ENCODE measurements around the gene FCHSD2. TPM values are rescaled to one million over a fixed set of nuclear protein-coding genes. Genes with fewer than 3 reads are reported as not detected.

The FCHSD2 gene
- total RNA-seq, 1 donor from 2014 or later, result 16.3 TPM

- Histone ChIP-seq H3K4me3 (no peak overlapping the region), H3K27me3 (no peaks in the 10 kb centered on the region), H3K9me3 (no peaks in the 10 kb centered on the region), H3K4me1 (peaks cover 16 to 40% of the 10 kb centered on the region in 2 donors), H3K36me3 (no peaks in the 10 kb centered on the region), H3K27ac (peak overlapping the region; percentile 91 to 94)
- intact Hi-C loops (cut with DNase I), result loop anchor here (1.0 to 2.0 kb wide), 2 partner anchors 16 to 31 kb away; partner anchors contain the start of gene FCHSD2
- TF ChIP-seq CTCF (IDR thresholded peaks at IDR 0.05), result no peak
- DNase-seq (ENCODE audit: low spot score in 2 of 2), result no peak
These were observed 31.0 kb upstream of the FCHSD2 start for GRCh38 chr11:73172992-73173656.

DNA sequence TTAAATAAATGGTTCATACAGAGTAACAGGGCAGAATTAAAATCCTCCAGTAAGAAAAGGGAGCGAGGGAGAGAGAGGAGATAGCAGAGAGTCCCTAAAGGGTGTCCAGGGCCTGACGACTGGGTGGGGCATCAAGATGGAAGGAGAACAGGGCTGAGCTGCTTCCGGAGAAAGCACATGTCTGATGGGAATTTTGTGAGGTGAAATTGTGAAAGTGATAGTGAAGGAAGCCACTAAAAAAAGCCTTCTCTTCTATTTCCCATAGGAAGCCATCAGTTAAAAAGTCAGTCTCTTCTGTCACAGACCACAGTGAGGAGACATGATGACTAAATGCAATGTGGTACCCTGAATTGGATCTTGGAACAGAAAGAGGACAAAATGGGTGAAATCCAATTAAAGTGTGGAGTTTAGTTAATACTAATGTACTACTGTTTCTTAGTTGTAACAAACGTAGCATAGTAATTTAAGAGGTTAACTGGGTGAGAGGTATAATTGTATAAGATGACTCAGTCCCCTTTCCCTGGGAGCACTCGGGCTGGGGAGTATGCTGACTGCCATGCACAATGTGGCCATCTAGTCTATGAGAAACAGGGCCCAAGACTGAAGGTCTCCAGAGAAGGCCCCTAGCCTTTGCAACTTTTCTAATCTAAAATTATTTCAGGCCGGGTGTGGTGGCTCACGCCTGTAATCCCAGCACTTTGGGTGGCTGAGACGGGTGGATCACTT lies 29.5 kb upstream of the FCHSD2 start:
- intact Hi-C loops (cut with DNase I), result loop anchor here (2.0 kb wide), 1 partner anchor 15 kb away; no protein-coding TSS in a partner anchor
- DNase-seq (ENCODE audit: low spot score in 2 of 2), result no peak
- peak overlapping the region in 1 of 2 donors; percentile 43 for H3K27ac ChIP-seq
- H3K9me3 ChIP-seq, result no peaks in the 10 kb centered on the region
- H3K36me3 ChIP-seq, result no peaks in the 10 kb centered on the region
- H3K27me3 ChIP-seq, result no peaks in the 10 kb centered on the region
- no peak overlapping the region for H3K4me3 ChIP-seq
- peaks cover 9 to 27% of the 10 kb centered on the region in 2 donors for H3K4me1 ChIP-seq
- TF ChIP-seq CTCF (IDR thresholded peaks at IDR 0.05), result no peak

- Histone ChIP-seq H3K27me3 (no peaks in the 10 kb centered on the region), H3K36me3 (no peaks in the 10 kb centered on the region), H3K9me3 (no peaks in the 10 kb centered on the region), H3K4me3 (no peak overlapping the region), H3K4me1 (peaks cover 9 to 21% of the 10 kb centered on the region in 2 donors), H3K27ac (no peak overlapping the region)
- no peak for DNase-seq (ENCODE audit: low spot score in 2 of 2)
- no peak for TF ChIP-seq CTCF (IDR thresholded peaks at IDR 0.05)
- intact Hi-C loops (cut with DNase I), result no loop called here
These were observed 28.0 kb upstream of the FCHSD2 start for GRCh38 chr11:73170140-73170539.

- Histone ChIP-seq H3K36me3 (no peaks in the 10 kb centered on the region), H3K9me3 (no peaks in the 10 kb centered on the region), H3K4me1 (peaks cover 6 to 15% of the 10 kb centered on the region in 2 donors), H3K4me3 (no peak overlapping the region), H3K27ac (no peak overlapping the region), H3K27me3 (no peaks in the 10 kb centered on the region)
- TF ChIP-seq CTCF (IDR thresholded peaks at IDR 0.05), result no peak
- DNase-seq (ENCODE audit: low spot score in 2 of 2), result no peak
- intact Hi-C loops (cut with DNase I), result no loop called here
These were observed 26.9 kb upstream of the FCHSD2 start for GRCh38 chr11:73168925-73169579.

DNA sequence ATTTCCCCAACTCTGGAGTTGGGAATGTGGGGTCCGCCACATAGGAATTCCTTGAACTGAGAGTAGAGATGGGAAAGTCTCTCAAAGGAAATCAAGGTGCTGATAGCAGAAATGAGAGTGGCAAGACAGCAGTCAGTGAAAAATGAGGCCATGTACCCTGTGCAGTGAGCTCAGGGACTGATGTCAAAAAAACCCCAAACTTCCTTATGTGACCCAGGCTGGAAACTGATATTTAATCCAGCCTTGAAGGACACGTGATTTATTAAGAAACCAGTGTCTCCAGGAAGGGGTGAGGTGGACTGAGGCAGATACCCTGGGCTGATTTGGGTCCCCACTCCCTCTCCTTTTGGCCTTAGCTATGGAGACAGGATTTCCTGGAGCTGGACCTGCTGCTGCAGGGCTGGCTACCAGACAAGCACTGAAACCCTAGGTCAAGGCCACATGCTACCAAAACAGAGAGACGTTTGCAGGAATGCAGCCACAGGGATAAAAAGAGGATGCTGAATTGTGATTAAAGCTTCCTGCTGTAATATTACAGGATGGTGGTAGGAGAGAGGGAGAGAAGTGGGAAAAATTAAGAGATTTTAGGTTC lies 25.3 kb upstream of the FCHSD2 start:
- Histone ChIP-seq H3K36me3 (no peaks in the 10 kb centered on the region), H3K4me3 (no peak overlapping the region), H3K9me3 (no peaks in the 10 kb centered on the region), H3K4me1 (no peaks in the 10 kb centered on the region), H3K27me3 (no peaks in the 10 kb centered on the region), H3K27ac (no peak overlapping the region)
- no peak for DNase-seq (ENCODE audit: low spot score in 2 of 2)
- intact Hi-C loops (cut with DNase I), result no loop called here
- no peak for TF ChIP-seq CTCF (IDR thresholded peaks at IDR 0.05)
